ENCODE measurements around the gene MAMLD1.

Gene MAMLD1

GRCh38 chrX:150357790-150358189, 5.3 kb upstream of the MAMLD1 start:
- no peak for DNase-seq (ENCODE audit: low read depth)

GRCh38 chrX:150358651-150359050, 4.5 kb upstream of the MAMLD1 start:
- DNase-seq (ENCODE audit: low read depth), result no peak

GRCh38 chrX:150360331-150360730, 2.8 kb upstream of the MAMLD1 start:
- DNase-seq (ENCODE audit: low read depth), result no peak

GRCh38 chrX:150361070-150361776, 1.9 kb upstream of the MAMLD1 start:
- DNase-seq (ENCODE audit: low read depth), result no peak

GRCh38 chrX:150361777-150362351, 1.3 kb upstream of the MAMLD1 start:
- no peak for DNase-seq (ENCODE audit: low read depth)

GRCh38 chrX:150363561-150364346, 637 bp downstream of the MAMLD1 start:
- no peak for DNase-seq (ENCODE audit: low read depth)

- no peak for DNase-seq (ENCODE audit: low read depth)
These were observed 1.4 kb downstream of the MAMLD1 start for GRCh38 chrX:150364347-150365050.

GRCh38 chrX:150365051-150365989, 2.2 kb downstream of the MAMLD1 start:
- no peak for DNase-seq (ENCODE audit: low read depth)

- no peak for DNase-seq (ENCODE audit: low read depth)
These were observed 3.1 kb downstream of the MAMLD1 start for GRCh38 chrX:150365990-150366911.

- no peak for DNase-seq (ENCODE audit: low read depth)
These were observed 3.9 kb downstream of the MAMLD1 start for GRCh38 chrX:150366951-150367545.

- DNase-seq (ENCODE audit: low read depth), result no peak
These were observed 7.6 kb downstream of the MAMLD1 start for GRCh38 chrX:150370589-150371312.

GRCh38 chrX:150371877-150372276, 8.8 kb downstream of the MAMLD1 start:
- no peak for DNase-seq (ENCODE audit: low read depth)

GRCh38 chrX:150372280-150372679, 9.2 kb downstream of the MAMLD1 start:
- no peak for DNase-seq (ENCODE audit: low read depth)

GRCh38 chrX:150372756-150373155, 9.6 kb downstream of the MAMLD1 start:
- DNase-seq (ENCODE audit: low read depth), result no peak

- no peak for DNase-seq (ENCODE audit: low read depth)
These were observed 12.2 kb downstream of the MAMLD1 start for GRCh38 chrX:150375243-150375770.

GRCh38 chrX:150377005-150377404, 13.9 kb downstream of the MAMLD1 start:
- no peak for DNase-seq (ENCODE audit: low read depth)

- no peak for DNase-seq (ENCODE audit: low read depth)
These were observed 41.9 kb downstream of the MAMLD1 start for GRCh38 chrX:150405006-150405405.

- no peak for DNase-seq (ENCODE audit: low read depth)
These were observed 42.5 kb downstream of the MAMLD1 start for GRCh38 chrX:150405576-150405975.

- no peak for DNase-seq (ENCODE audit: low read depth)
These were observed 43.5 kb downstream of the MAMLD1 start for GRCh38 chrX:150406596-150406995.
